RWPE2 (cell line): ENCODE data around the gene SDS.

ENCODE experiments used
- ATAC-seq: fragments of 200-7000 bp; cut with Tn5 transposase; 3 replicates; pipeline ENCODE4 v1.9.1; 2021; ENCODE audit warnings: low read depth
- DNase-seq: peaks from one replicate; pipeline ENCODE4 v3.0.0-alpha.2; 2020; ENCODE audit warnings: low spot score
- H3K27ac ChIP-seq: fragments of 450-650 bp; 2 replicates; pipeline ENCODE4 v1.5.1; 2017; ENCODE audit warnings: mild to moderate bottlenecking; ENCODE audit not compliant: poor library complexity, severe bottlenecking
- H3K27me3 ChIP-seq: fragments of 250-450 bp; sonication (Bioruptor Pico); 2 replicates; pipeline ENCODE4 v1.5.1; 2021; ENCODE audit warnings: mild to moderate bottlenecking, moderate library complexity; ENCODE audit not compliant: insufficient read depth, poor library complexity, severe bottlenecking
- H3K36me3 ChIP-seq: fragments of 250-450 bp; sonication (Bioruptor Pico); 2 replicates; pipeline ENCODE4 v1.5.1; 2020; ENCODE audit warnings: low read depth, mild to moderate bottlenecking, moderate library complexity
- H3K4me1 ChIP-seq: fragments of 250-450 bp; sonication (Bioruptor Pico); 2 replicates; pipeline ENCODE4 v1.5.1; 2021; ENCODE audit warnings: mild to moderate bottlenecking, moderate library complexity; ENCODE audit not compliant: insufficient read depth, poor library complexity, severe bottlenecking
- H3K4me3 ChIP-seq: fragments of 250-450 bp; sonication (Bioruptor Pico); 2 replicates; pipeline ENCODE4 v1.5.1; 2021; ENCODE audit warnings: mild to moderate bottlenecking, moderate library complexity; ENCODE audit not compliant: severe bottlenecking
- H3K9me3 ChIP-seq: fragments of 250-450 bp; sonication (Bioruptor Pico); 2 replicates; pipeline ENCODE4 v1.5.1; 2021; ENCODE audit warnings: mild to moderate bottlenecking, moderate library complexity; ENCODE audit not compliant: severe bottlenecking
- TF ChIP-seq, protein P1 (sequence below): fragments of 450-650 bp; IDR thresholded peaks from one replicate; pipeline ENCODE4 v1.5.1; 2017; ENCODE audit warnings: mild to moderate bottlenecking, moderate library complexity; ENCODE audit not compliant: poor library complexity, severe bottlenecking

The SDS gene

DNA sequence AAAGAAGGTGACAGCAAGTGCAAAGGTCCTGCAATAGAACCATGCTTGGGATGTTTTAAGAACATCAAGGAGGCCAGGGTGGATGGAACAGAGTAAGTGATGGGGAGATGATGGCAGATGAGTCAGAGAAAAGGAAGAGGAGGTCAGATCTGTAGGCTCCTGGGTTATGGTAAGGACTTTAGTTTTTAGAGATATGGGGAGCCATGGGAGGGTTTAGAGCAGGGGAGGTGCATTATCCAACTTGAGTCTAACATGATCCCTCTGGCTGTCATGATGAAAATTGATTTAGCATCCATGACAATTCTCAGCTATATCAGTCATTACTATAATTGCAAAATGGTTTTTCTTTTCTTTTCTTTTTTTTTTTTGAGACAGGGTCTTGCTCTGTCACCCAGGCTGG lies 52.6 kb downstream of the SDS start:
- no peak overlapping the region for H3K27ac ChIP-seq
- TF ChIP-seq, protein P1, sequence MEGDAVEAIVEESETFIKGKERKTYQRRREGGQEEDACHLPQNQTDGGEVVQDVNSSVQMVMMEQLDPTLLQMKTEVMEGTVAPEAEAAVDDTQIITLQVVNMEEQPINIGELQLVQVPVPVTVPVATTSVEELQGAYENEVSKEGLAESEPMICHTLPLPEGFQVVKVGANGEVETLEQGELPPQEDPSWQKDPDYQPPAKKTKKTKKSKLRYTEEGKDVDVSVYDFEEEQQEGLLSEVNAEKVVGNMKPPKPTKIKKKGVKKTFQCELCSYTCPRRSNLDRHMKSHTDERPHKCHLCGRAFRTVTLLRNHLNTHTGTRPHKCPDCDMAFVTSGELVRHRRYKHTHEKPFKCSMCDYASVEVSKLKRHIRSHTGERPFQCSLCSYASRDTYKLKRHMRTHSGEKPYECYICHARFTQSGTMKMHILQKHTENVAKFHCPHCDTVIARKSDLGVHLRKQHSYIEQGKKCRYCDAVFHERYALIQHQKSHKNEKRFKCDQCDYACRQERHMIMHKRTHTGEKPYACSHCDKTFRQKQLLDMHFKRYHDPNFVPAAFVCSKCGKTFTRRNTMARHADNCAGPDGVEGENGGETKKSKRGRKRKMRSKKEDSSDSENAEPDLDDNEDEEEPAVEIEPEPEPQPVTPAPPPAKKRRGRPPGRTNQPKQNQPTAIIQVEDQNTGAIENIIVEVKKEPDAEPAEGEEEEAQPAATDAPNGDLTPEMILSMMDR, result no peak
- H3K4me1 ChIP-seq, result no peaks in the 10 kb centered on the region
- H3K27me3 ChIP-seq, result no peaks in the 10 kb centered on the region
- H3K4me3 ChIP-seq, result no peak overlapping the region
- no peaks in the 10 kb centered on the region for H3K9me3 ChIP-seq
- ATAC-seq, result no peak
- no peaks in the 10 kb centered on the region for H3K36me3 ChIP-seq
- DNase-seq, result no peak

GRCh38 chr12:113348849-113349536 lies 54.7 kb downstream of the SDS start:
- no peak overlapping the region for H3K27ac ChIP-seq
- TF ChIP-seq, protein P1, result no peak
- H3K9me3 ChIP-seq, result no peaks in the 10 kb centered on the region
- H3K36me3 ChIP-seq, result no peaks in the 10 kb centered on the region
- no peak for DNase-seq
- H3K4me3 ChIP-seq, result no peak overlapping the region
- H3K4me1 ChIP-seq, result no peaks in the 10 kb centered on the region
- ATAC-seq, result no peak
- no peaks in the 10 kb centered on the region for H3K27me3 ChIP-seq

DNA sequence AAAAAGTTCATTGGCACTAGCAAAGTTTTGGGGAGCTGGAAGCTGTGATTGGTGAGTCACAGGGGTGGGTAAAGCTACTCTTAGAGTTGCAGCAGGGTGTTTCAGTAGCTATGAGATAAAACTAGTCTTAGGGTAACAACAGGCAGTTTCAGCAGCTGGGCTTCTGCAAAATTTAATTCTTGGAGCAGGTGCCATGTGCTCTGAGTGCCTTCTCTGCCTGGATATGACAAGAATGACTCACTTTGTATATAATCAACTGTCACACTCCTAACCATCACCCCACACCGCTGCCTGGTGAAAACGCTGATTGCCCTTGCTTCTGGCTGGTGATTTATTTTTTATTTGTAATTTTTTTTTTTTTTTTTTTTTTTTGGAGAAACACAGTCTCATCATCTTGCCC lies 55.8 kb downstream of the SDS start:
- Histone ChIP-seq H3K27me3 (no peaks in the 10 kb centered on the region), H3K4me3 (no peak overlapping the region), H3K27ac (no peak overlapping the region), H3K9me3 (no peaks in the 10 kb centered on the region), H3K4me1 (no peaks in the 10 kb centered on the region), H3K36me3 (no peaks in the 10 kb centered on the region)
- ATAC-seq (no peak), DNase-seq (no peak)
- TF ChIP-seq, protein P1, result no peak

DNA sequence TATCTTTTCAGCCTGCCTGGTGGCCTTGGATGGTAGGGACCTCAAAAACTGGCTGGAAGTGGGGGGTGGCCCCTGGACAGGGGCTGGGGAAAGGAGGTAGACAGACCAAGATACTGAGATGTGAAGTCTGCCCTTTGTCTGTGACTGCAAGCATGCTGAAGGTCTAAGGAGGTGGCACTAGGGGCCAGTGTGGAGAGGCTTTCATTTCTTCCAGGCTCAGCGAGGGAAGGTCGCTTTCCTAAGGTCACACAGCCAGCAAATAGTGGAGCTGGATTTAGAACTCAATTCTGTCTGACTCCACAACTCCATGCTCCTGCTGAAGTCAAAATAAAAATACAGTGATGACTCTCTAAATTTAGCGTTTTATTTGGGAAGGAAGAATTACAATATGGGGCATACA lies 56.6 kb downstream of the SDS start:
- TF ChIP-seq, protein P1, result no peak
- no peaks in the 10 kb centered on the region for H3K27me3 ChIP-seq
- DNase-seq (no peak), ATAC-seq (no peak; the same call in 2 of the 3 replicates)
- H3K27ac ChIP-seq, result no peak overlapping the region
- no peaks in the 10 kb centered on the region for H3K4me1 ChIP-seq
- H3K4me3 ChIP-seq, result no peak overlapping the region
- no peaks in the 10 kb centered on the region for H3K9me3 ChIP-seq
- no peaks in the 10 kb centered on the region for H3K36me3 ChIP-seq

GRCh38 chr12:113346353-113346752 lies 57.3 kb downstream of the SDS start:
- Histone ChIP-seq H3K9me3 (no peaks in the 10 kb centered on the region), H3K4me3 (no peak overlapping the region), H3K27me3 (no peaks in the 10 kb centered on the region), H3K4me1 (no peaks in the 10 kb centered on the region), H3K27ac (no peak overlapping the region), H3K36me3 (no peaks in the 10 kb centered on the region)
- ATAC-seq, result no peak
- no peak for DNase-seq
- TF ChIP-seq, protein P1, result no peak
